Glutamatergic neuron (in vitro differentiated cells): Measurements from ENCODE around the gene PDE8A. TPM values are rescaled to one million over a fixed set of nuclear protein-coding genes. Genes with fewer than 3 reads are reported as not detected.
"Not testable (repeated sequence)": the region's sequence is repeated elsewhere in the genome, so short reads cannot be mapped to it uniquely, and the experiment has no call there.

ENCODE experiments used
- DNase-seq: peaks from one replicate; pipeline ENCODE4 v3.0.0; 2022
- H3K27ac Mint-ChIP-seq: one replicate; pipeline ENCODE4 v1.8.0; 2020; ENCODE audit warnings: mild to moderate bottlenecking, mixed read lengths, inconsistent platforms; ENCODE audit not compliant: unreplicated experiment
- H3K27me3 Mint-ChIP-seq: one replicate; pipeline ENCODE4 v1.8.0; 2020; ENCODE audit warnings: mild to moderate bottlenecking, moderate library complexity, mixed read lengths, inconsistent platforms; ENCODE audit not compliant: unreplicated experiment
- H3K36me3 Mint-ChIP-seq: one replicate; pipeline ENCODE4 v1.8.0; 2020; ENCODE audit warnings: mild to moderate bottlenecking, mixed read lengths, inconsistent platforms; ENCODE audit not compliant: unreplicated experiment
- H3K4me1 Mint-ChIP-seq: one replicate; pipeline ENCODE4 v1.8.0; 2020; ENCODE audit warnings: mild to moderate bottlenecking, low read depth, mixed read lengths, inconsistent platforms; ENCODE audit not compliant: unreplicated experiment
- H3K4me3 Mint-ChIP-seq: one replicate; pipeline ENCODE4 v1.8.0; 2020; ENCODE audit warnings: mild to moderate bottlenecking, mixed read lengths, inconsistent platforms; ENCODE audit not compliant: unreplicated experiment
- H3K9me3 Mint-ChIP-seq: one replicate; pipeline ENCODE4 v1.8.0; 2020; ENCODE audit warnings: mild to moderate bottlenecking, moderate library complexity, mixed read lengths, inconsistent platforms; ENCODE audit not compliant: unreplicated experiment
- total RNA-seq: library from RNA; stranded (reverse); fragmentation: NEBNext Ultra II Directional; extraction: Animal tissue kit (Norgen Biotek cat#: 25700); gene quantifications from one replicate; pipeline ENCODE4 v1.2.1, GENCODE V29; 2021; ENCODE audit not compliant: unreplicated experiment
- TF ChIP-seq, protein P1 (sequence below): fragments of 200-600 bp; sonication (generic); IDR thresholded peaks from one replicate; pipeline ENCODE4 v1.5.0; 2021; ENCODE audit not compliant: partially characterized antibody, unreplicated experiment

Gene PDE8A
- total RNA-seq, 1 donor from 2014 or later: 5.7 TPM

DNA sequence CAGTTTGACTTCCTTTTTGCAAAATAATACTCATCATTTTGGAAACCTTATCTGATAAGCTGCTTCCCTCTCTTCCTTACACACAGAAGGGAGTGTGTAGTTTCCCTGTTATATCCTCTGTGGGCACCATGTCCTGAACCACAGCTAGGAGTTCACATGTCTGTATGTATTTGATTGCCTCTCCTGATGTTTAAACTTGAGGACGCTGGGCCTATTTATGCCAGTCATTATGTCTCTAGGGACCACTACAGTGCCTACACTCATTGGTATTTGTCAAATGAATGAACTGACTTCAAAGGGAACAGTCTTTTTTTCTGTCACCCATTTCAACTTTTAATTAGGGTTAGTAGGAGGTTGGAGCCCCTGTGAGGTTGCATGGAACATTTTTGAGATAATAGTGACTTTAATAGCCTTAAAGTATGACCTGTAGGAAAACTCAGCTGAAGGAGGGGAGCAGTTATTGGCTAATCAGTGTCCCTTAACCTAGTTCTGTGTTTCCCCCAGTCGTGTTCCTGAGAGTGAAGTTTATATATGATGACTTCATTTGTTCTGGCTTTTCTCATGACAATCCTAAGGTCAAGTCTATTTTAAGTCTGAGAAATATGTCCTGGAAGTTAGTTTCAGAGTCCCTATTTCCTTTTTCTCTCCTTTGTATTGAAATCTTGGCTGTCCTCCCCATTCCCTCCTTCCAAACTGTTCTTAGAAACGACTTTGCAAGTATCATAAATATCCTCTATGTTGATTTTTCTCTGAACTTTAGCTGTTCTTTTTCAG, 28.9 kb downstream of the PDE8A start:
- no peaks in the 10 kb centered on the region for H3K9me3 Mint-ChIP-seq
- TF ChIP-seq, protein P1, sequence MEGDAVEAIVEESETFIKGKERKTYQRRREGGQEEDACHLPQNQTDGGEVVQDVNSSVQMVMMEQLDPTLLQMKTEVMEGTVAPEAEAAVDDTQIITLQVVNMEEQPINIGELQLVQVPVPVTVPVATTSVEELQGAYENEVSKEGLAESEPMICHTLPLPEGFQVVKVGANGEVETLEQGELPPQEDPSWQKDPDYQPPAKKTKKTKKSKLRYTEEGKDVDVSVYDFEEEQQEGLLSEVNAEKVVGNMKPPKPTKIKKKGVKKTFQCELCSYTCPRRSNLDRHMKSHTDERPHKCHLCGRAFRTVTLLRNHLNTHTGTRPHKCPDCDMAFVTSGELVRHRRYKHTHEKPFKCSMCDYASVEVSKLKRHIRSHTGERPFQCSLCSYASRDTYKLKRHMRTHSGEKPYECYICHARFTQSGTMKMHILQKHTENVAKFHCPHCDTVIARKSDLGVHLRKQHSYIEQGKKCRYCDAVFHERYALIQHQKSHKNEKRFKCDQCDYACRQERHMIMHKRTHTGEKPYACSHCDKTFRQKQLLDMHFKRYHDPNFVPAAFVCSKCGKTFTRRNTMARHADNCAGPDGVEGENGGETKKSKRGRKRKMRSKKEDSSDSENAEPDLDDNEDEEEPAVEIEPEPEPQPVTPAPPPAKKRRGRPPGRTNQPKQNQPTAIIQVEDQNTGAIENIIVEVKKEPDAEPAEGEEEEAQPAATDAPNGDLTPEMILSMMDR: no peak
- no peak overlapping the region for H3K4me3 Mint-ChIP-seq
- DNase-seq: no peak
- H3K4me1 Mint-ChIP-seq: peaks cover 4% of the 10 kb centered on the region
- H3K36me3 Mint-ChIP-seq: no peaks in the 10 kb centered on the region
- no peaks in the 10 kb centered on the region for H3K27me3 Mint-ChIP-seq
- no peak overlapping the region for H3K27ac Mint-ChIP-seq

DNA sequence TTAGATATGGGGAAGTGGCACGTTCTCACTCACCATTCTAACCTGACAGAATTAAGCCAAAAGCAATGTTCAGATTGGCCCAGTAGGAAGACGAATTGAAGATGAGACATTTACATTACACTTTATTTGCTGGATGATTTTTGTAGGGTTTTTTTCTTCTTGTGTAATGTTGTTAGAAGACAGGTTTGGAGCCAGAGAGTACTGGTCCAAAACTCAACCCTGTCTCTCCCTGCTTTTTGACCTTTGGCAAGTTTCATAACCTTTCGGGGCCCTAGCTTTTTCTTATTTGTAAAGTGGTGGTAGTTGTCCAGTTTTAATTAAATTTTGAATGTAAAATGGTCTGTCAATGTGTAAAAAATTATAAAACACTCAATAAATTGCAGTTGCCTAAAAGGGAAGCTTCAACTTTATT, 29.5 kb downstream of the PDE8A start:
- H3K27ac Mint-ChIP-seq: no peak overlapping the region
- no peaks in the 10 kb centered on the region for H3K27me3 Mint-ChIP-seq
- H3K4me1 Mint-ChIP-seq: peaks cover 4% of the 10 kb centered on the region
- no peak for DNase-seq
- no peaks in the 10 kb centered on the region for H3K9me3 Mint-ChIP-seq
- TF ChIP-seq, protein P1: no peak
- no peaks in the 10 kb centered on the region for H3K36me3 Mint-ChIP-seq
- H3K4me3 Mint-ChIP-seq: no peak overlapping the region

DNA sequence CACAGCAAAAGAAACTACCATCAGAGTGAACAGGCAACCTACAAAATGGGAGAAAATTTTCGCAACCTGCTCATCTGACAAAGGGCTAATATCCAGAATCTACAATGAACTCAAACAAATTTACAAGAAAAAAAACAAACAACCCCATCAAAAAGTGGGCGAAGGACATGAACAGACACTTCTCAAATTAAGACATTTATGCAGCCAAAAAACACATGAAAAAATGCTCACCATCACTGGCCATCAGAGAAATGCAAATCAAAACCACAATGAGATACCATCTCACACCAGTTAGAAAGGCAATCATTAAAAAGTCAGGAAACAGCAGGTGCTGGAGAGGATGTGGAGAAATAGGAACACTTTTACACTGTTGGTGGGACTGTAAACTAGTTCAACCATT, 30.1 kb downstream of the PDE8A start:
- H3K27me3 Mint-ChIP-seq, DNase-seq, H3K4me1 Mint-ChIP-seq, H3K27ac Mint-ChIP-seq, H3K4me3 Mint-ChIP-seq, H3K36me3 Mint-ChIP-seq, H3K9me3 Mint-ChIP-seq: not testable (repeated sequence)

DNA sequence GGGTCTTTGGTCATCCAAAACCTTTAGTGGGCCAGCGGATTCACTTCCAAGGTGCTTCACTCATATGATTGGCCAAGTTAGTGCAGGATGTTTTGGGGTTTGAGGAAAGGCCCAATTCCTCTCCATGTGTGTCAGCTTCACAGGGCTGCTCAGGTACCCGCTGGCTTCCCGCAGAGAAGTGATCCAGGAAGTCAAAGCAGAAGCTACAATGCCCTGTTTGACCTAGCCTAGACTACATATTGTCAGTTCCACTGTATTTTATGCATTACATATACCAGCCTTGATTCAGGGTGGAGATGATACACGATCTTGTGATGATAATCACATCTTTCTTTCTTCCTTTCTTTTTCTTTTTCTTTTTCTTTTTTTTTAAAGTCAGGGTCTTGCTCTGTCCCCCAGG, 32.1 kb downstream of the PDE8A start:
- H3K27me3 Mint-ChIP-seq: no peaks in the 10 kb centered on the region
- no peak overlapping the region for H3K4me3 Mint-ChIP-seq
- TF ChIP-seq, protein P1: no peak
- DNase-seq: no peak
- no peak overlapping the region for H3K27ac Mint-ChIP-seq
- H3K9me3 Mint-ChIP-seq: no peaks in the 10 kb centered on the region
- H3K36me3 Mint-ChIP-seq: no peaks in the 10 kb centered on the region
- H3K4me1 Mint-ChIP-seq: no peaks in the 10 kb centered on the region

DNA sequence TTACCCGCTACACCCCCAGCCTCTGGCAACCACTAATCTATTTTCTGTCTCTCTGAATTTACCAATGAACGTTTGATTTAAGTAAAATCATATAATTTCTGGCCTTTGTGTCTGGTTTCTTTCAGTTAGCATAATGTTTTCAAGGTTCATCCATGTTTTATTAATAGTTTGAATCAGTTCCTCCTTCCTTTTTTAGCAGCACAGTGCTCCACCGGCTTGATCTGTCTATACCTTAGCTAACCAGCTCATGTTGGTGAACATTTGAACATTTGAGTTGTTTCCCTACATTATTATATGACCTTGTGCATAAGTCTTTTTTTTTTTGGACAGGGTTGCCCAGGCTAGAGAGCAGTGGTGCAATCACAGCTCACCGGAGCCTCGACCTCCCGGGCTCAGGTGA, 33.3 kb downstream of the PDE8A start:
- no peak overlapping the region for H3K4me3 Mint-ChIP-seq
- no peaks in the 10 kb centered on the region for H3K4me1 Mint-ChIP-seq
- H3K27ac Mint-ChIP-seq: no peak overlapping the region
- TF ChIP-seq, protein P1: no peak
- no peaks in the 10 kb centered on the region for H3K27me3 Mint-ChIP-seq
- no peaks in the 10 kb centered on the region for H3K36me3 Mint-ChIP-seq
- H3K9me3 Mint-ChIP-seq: no peaks in the 10 kb centered on the region
- DNase-seq: no peak
